Stomach (tissue), 4 donors: ENCODE measurements around the gene RAD52.

ENCODE experiments used
- CTCF ChIP-seq, 7 experiments: fragments of 450-650 bp in 4 of 7; fragments of 200-600 bp in 3 of 7; sonication (generic) in 3 of 7; IDR thresholded peaks; one replicate each; pipeline ENCODE4 v1.5.1; 2016 to 2019; ENCODE audit warnings: antibody characterized with exemption in 7 of 7, control low read depth in 2 of 7, mild to moderate bottlenecking in 1 of 7
- EP300 ChIP-seq: sonication (generic); formaldehyde crosslinking; IDR thresholded peaks from one replicate; pipeline ENCODE4 v1.6.1; 2017; ENCODE audit warnings: antibody characterized with exemption
- POLR2A ChIP-seq, 4 donors: fragments of 450-650 bp; IDR thresholded peaks; one replicate each; pipeline ENCODE4 v1.6.1; 2016; ENCODE audit warnings: antibody characterized with exemption in 4 of 4, control low read depth in 2 of 4, mild to moderate bottlenecking in 1 of 4, moderate library complexity in 1 of 4
- POLR2AphosphoS5 ChIP-seq, 3 donors: sonication (generic); formaldehyde crosslinking; IDR thresholded peaks; one replicate each; pipeline ENCODE4 v1.6.1; 2016; ENCODE audit warnings: antibody characterized with exemption in 3 of 3

DNA sequence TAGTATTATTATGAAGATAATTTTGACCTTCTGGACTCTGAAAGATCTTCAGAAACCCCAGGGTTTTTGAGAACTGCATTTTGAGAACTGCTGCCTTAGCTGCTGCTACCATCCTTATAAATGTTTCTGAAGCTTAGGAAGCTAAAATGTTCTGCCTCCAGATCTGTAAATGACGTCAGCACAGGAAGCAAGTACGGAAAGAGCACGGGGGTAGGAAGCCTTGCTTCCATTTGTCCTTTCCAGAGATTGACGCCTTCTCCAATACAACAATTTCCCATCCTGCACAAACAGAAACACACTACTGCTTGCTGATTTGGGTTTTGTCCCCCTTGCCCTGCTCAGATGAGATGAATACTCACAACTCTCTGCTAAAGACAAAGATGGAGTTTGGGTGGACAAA lies 17.9 kb downstream of the RAD52 start:
- TF ChIP-seq POLR2A (IDR thresholded peaks at IDR 0.05), result no peak
- no peak for TF ChIP-seq CTCF (IDR thresholded peaks at IDR 0.05)
- no peak for TF ChIP-seq EP300
- TF ChIP-seq POLR2AphosphoS5 (IDR thresholded peaks at IDR 0.05), result no peak
